ENCODE measurements around the gene KLKB1. TPM values are rescaled to one million over a fixed set of nuclear protein-coding genes. Genes with fewer than 3 reads are reported as not detected.
A peak's percentile ranks its signal among the peaks of the same experiment; 100 is the strongest.
"Not testable (repeated sequence)": the region's sequence is repeated elsewhere in the genome, so short reads cannot be mapped to it uniquely, and the experiment has no call there.

Gene KLKB1
- total and polyA plus RNA-seq, 2 donors: 0.44 to 1.5 TPM

GRCh38 chr4:186260504-186261448, 33.5 kb downstream of the KLKB1 start:
- H3K4me3 ChIP-seq (ENCODE audit: low read depth, low read length): no peak overlapping the region
- no peak for DNase-seq (ENCODE audit: extremely low spot score)
- no peaks in the 10 kb centered on the region for H3K4me1 ChIP-seq (ENCODE audit: insufficient read depth)
- 78% methylated on average over 12 of the region's 12 CpGs for WGBS
- H3K27ac ChIP-seq (ENCODE audit: low read depth): no peak overlapping the region
- no peaks in the 10 kb centered on the region for H3K36me3 ChIP-seq (ENCODE audit: insufficient read depth)

GRCh38 chr4:186264660-186265059, 37.4 kb downstream of the KLKB1 start:
- Histone ChIP-seq H3K27ac (ENCODE audit: low read depth) (no peak overlapping the region), H3K36me3 (ENCODE audit: insufficient read depth) (no peaks in the 10 kb centered on the region), H3K4me3 (ENCODE audit: low read depth, low read length) (no peak overlapping the region), H3K4me1 (ENCODE audit: insufficient read depth) (no peaks in the 10 kb centered on the region)
- 88% methylated on average over 7 of the region's 7 CpGs for WGBS
- DNase-seq (ENCODE audit: extremely low spot score): no peak

- not testable (repeated sequence) for DNase-seq (ENCODE audit: extremely low spot score); H3K36me3 ChIP-seq (ENCODE audit: insufficient read depth); H3K4me3 ChIP-seq (ENCODE audit: low read depth, low read length); H3K27ac ChIP-seq (ENCODE audit: low read depth); H3K4me1 ChIP-seq (ENCODE audit: insufficient read depth)
- WGBS: 96% methylated on average over 11 of the region's 11 CpGs
Observed at GRCh38 chr4:186265250-186265649, 37.9 kb downstream of the KLKB1 start.

GRCh38 chr4:186265683-186266652, 38.7 kb downstream of the KLKB1 start, which contains the start of gene F11:
F11 (plus strand) TSS chr4:186266189; CDS start chr4:186267137, 948 bp downstream.
- WGBS: 68% methylated on average over 10 of the region's 10 CpGs
- no peaks in the 10 kb centered on the region for H3K4me1 ChIP-seq (ENCODE audit: insufficient read depth)
- no peak for DNase-seq (ENCODE audit: extremely low spot score)
- H3K36me3 ChIP-seq (ENCODE audit: insufficient read depth): no peaks in the 10 kb centered on the region
- peak within 1 kb of the TSS; percentile 9 for H3K4me3 ChIP-seq (ENCODE audit: low read depth, low read length)
- no peak within 1 kb of the TSS for H3K27ac ChIP-seq (ENCODE audit: low read depth)

GRCh38 chr4:186266729-186267456, 39.6 kb downstream of the KLKB1 start:
- WGBS: 27% methylated on average over 8 of the region's 8 CpGs
- no peak overlapping the region for H3K27ac ChIP-seq (ENCODE audit: low read depth)
- no peaks in the 10 kb centered on the region for H3K36me3 ChIP-seq (ENCODE audit: insufficient read depth)
- H3K4me1 ChIP-seq (ENCODE audit: insufficient read depth): no peaks in the 10 kb centered on the region
- H3K4me3 ChIP-seq (ENCODE audit: low read depth, low read length): no peak overlapping the region
- no peak for DNase-seq (ENCODE audit: extremely low spot score)

GRCh38 chr4:186271081-186271678, 43.9 kb downstream of the KLKB1 start:
- DNase-seq (ENCODE audit: extremely low spot score): no peak
- whole genome bisulfite sequencing: 84% methylated on average over 9 of the region's 9 CpGs
- no peaks in the 10 kb centered on the region for H3K4me1 ChIP-seq (ENCODE audit: insufficient read depth)
- H3K27ac ChIP-seq (ENCODE audit: low read depth): no peak overlapping the region
- no peaks in the 10 kb centered on the region for H3K36me3 ChIP-seq (ENCODE audit: insufficient read depth)
- no peak overlapping the region for H3K4me3 ChIP-seq (ENCODE audit: low read depth, low read length)

- Histone ChIP-seq H3K4me1 (ENCODE audit: insufficient read depth) (no peaks in the 10 kb centered on the region), H3K27ac (ENCODE audit: low read depth) (no peak overlapping the region), H3K4me3 (ENCODE audit: low read depth, low read length) (no peak overlapping the region), H3K36me3 (ENCODE audit: insufficient read depth) (no peaks in the 10 kb centered on the region)
- DNase-seq (ENCODE audit: extremely low spot score): no peak
- WGBS: 69% methylated on average over 4 of the region's 4 CpGs
Observed at GRCh38 chr4:186272699-186273391, 45.5 kb downstream of the KLKB1 start.

GRCh38 chr4:186273392-186273789, 46.1 kb downstream of the KLKB1 start:
- WGBS: 95% methylated on average over 5 of the region's 5 CpGs
- DNase-seq (ENCODE audit: extremely low spot score); H3K4me1 ChIP-seq (ENCODE audit: insufficient read depth); H3K27ac ChIP-seq (ENCODE audit: low read depth); H3K4me3 ChIP-seq (ENCODE audit: low read depth, low read length); H3K36me3 ChIP-seq (ENCODE audit: insufficient read depth): not testable (repeated sequence)

- Histone ChIP-seq H3K4me3 (ENCODE audit: low read depth, low read length) (no peak overlapping the region), H3K36me3 (ENCODE audit: insufficient read depth) (no peaks in the 10 kb centered on the region), H3K4me1 (ENCODE audit: insufficient read depth) (no peaks in the 10 kb centered on the region), H3K27ac (ENCODE audit: low read depth) (no peak overlapping the region)
- 84% methylated on average over 5 of the region's 5 CpGs for WGBS
- DNase-seq (ENCODE audit: extremely low spot score): no peak
Observed at GRCh38 chr4:186283311-186283710, 56.0 kb downstream of the KLKB1 start.

- no peaks in the 10 kb centered on the region for H3K36me3 ChIP-seq (ENCODE audit: insufficient read depth)
- H3K4me1 ChIP-seq (ENCODE audit: insufficient read depth): no peaks in the 10 kb centered on the region
- no peak for DNase-seq (ENCODE audit: extremely low spot score)
- H3K27ac ChIP-seq (ENCODE audit: low read depth): no peak overlapping the region
- WGBS: 90% methylated on average over 12 of the region's 12 CpGs
- H3K4me3 ChIP-seq (ENCODE audit: low read depth, low read length): no peak overlapping the region
Observed at GRCh38 chr4:186285147-186285546, 57.8 kb downstream of the KLKB1 start.

- Histone ChIP-seq H3K36me3 (ENCODE audit: insufficient read depth) (no peaks in the 10 kb centered on the region), H3K4me3 (ENCODE audit: low read depth, low read length) (no peak overlapping the region), H3K4me1 (ENCODE audit: insufficient read depth) (no peaks in the 10 kb centered on the region), H3K27ac (ENCODE audit: low read depth) (no peak overlapping the region)
- WGBS: 94% methylated on average over 3 of the region's 3 CpGs
- DNase-seq (ENCODE audit: extremely low spot score): no peak
Observed at GRCh38 chr4:186286581-186286980, 59.3 kb downstream of the KLKB1 start.

GRCh38 chr4:186291256-186291890, 64.1 kb downstream of the KLKB1 start:
- Histone ChIP-seq H3K27ac (ENCODE audit: low read depth) (no peak overlapping the region), H3K4me3 (ENCODE audit: low read depth, low read length) (no peak overlapping the region), H3K36me3 (ENCODE audit: insufficient read depth) (no peaks in the 10 kb centered on the region), H3K4me1 (ENCODE audit: insufficient read depth) (no peaks in the 10 kb centered on the region)
- 76% methylated on average over 10 of the region's 10 CpGs for WGBS
- no peak for DNase-seq (ENCODE audit: extremely low spot score)

All from urinary bladder (tissue), 4 donors.